ENCODE measurements around the gene APC2. TPM values are rescaled to one million over a fixed set of nuclear protein-coding genes. Genes with fewer than 3 reads are reported as not detected.
A peak's percentile ranks its signal among the peaks of the same experiment; 100 is the strongest.

The APC2 gene
- total RNA-seq, 1 donor from 2014 or later = 0.22 TPM

DNA sequence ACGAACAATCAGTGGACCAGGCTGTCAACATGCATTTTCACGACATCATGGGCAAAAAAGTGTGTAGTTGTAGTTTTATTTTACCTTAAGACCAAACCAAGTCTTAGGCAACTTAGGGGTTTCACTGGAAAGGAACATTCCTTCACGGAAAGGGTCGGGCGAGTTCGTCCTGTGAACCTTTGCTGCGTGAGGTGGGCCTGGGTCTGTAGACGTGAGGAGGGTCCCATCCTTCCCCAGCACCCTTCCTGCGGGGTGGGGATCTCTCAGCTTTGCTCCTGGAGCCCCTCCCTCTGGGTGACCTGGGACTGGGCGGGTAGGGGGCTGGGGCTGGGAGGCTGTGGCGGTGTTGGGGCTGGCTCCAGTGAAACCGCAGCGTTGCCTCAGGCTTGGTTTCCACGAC is 24.0 kb upstream of the APC2 start:
- H3K4me1 ChIP-seq = peaks cover 40% of the 10 kb centered on the region
- no peak for TF ChIP-seq CTCF (IDR thresholded peaks at IDR 0.05; ENCODE audit: borderline replicate concordance)
- no peak overlapping the region for H3K27ac ChIP-seq (replicated peaks)
- H3K36me3 ChIP-seq = peaks cover 88% of the 10 kb centered on the region
- H3K4me3 ChIP-seq = no peak overlapping the region
- intact Hi-C loops (cut with micrococcal nuclease) = no loop called here
- no peaks in the 10 kb centered on the region for H3K27me3 ChIP-seq (ENCODE audit: low read depth)
- no peaks in the 10 kb centered on the region for H3K9me3 ChIP-seq (replicated peaks)
- no peak for DNase-seq

- no peak overlapping the region for H3K27ac ChIP-seq (replicated peaks)
- peaks cover 88% of the 10 kb centered on the region for H3K36me3 ChIP-seq
- TF ChIP-seq CTCF (IDR thresholded peaks at IDR 0.05; ENCODE audit: borderline replicate concordance) = no peak
- DNase-seq = no peak
- H3K27me3 ChIP-seq (ENCODE audit: low read depth) = no peaks in the 10 kb centered on the region
- intact Hi-C loops (cut with micrococcal nuclease) = no loop called here
- no peak overlapping the region for H3K4me3 ChIP-seq
- H3K4me1 ChIP-seq = peaks cover 45% of the 10 kb centered on the region
- no peaks in the 10 kb centered on the region for H3K9me3 ChIP-seq (replicated peaks)
These were observed 23.2 kb upstream of the APC2 start for GRCh38 chr19:1426736-1427135.

- Histone ChIP-seq H3K4me1 (peaks cover 40% of the 10 kb centered on the region), H3K27me3 (ENCODE audit: low read depth) (no peaks in the 10 kb centered on the region), H3K9me3 (replicated peaks) (no peaks in the 10 kb centered on the region), H3K27ac (replicated peaks) (no peak overlapping the region), H3K36me3 (peaks cover 88% of the 10 kb centered on the region), H3K4me3 (no peak overlapping the region)
- intact Hi-C loops (cut with micrococcal nuclease) = no loop called here
- no peak for TF ChIP-seq CTCF (IDR thresholded peaks at IDR 0.05; ENCODE audit: borderline replicate concordance)
- no peak for DNase-seq
These were observed 22.6 kb upstream of the APC2 start for GRCh38 chr19:1427221-1427920.

DNA sequence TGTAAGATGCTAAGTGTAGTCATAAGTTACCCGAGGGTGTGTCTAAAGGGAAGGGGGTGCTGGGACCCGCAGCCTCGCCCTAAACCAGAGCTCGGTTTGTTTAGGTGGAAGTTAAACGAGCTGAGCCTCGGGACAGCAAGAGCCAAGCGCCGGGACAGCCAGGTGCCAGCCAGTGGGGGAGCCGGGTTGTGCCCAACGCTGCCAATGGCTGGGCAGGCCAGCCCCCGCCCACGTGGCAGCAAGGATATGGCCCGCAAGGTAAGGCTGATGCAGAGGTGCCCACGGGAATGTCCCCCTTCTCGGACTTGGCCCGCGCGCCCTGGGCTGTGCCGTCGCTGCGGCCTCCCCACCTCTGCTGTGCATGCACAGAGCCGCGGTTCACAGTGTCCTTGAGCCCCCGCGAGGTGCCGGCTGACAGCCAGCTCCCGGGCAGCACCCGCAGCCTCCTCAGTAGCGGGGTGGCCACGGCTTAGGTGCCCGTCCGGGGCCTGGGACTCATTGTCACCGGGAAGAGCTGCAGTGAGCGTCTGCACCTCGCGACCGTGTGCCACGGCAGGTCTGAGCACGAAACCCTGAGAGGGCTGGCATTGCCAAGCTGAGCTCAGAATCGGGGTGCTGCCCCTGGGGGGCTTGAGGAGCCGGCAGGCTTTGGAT is 21.1 kb upstream of the APC2 start:
- Histone ChIP-seq H3K36me3 (peaks cover 88% of the 10 kb centered on the region), H3K4me1 (peaks cover 40% of the 10 kb centered on the region), H3K9me3 (replicated peaks) (no peaks in the 10 kb centered on the region), H3K27me3 (ENCODE audit: low read depth) (no peaks in the 10 kb centered on the region), H3K27ac (replicated peaks) (peak overlapping the region; percentile 84), H3K4me3 (no peak overlapping the region)
- DNase-seq = no peak
- no peak for TF ChIP-seq CTCF (IDR thresholded peaks at IDR 0.05; ENCODE audit: borderline replicate concordance)
- intact Hi-C loops (cut with micrococcal nuclease) = no loop called here

DNA sequence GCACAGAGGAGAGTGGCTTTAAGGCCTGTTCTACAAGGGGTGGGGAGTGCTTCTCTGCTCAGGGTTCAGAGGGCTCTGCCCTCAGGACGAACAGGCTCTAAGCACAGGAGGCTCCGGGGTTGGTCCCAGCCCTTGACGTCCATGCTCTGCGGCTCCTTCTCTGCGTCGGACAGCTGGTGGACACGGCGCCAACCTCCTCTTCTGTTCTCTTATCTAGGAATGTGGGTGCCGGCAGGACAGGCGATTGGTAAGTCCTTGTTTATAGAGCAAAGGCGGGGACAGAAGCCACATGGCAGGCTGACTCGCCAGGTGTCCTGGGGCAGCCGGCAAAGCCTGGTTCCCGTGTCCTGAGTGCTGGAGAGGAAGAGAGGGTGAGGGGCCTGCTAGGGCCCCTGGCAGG is 20.2 kb upstream of the APC2 start:
- DNase-seq = peak; percentile 65
- Histone ChIP-seq H3K27me3 (ENCODE audit: low read depth) (no peaks in the 10 kb centered on the region), H3K9me3 (replicated peaks) (no peaks in the 10 kb centered on the region), H3K4me3 (no peak overlapping the region), H3K36me3 (peaks cover 91% of the 10 kb centered on the region), H3K27ac (replicated peaks) (peak overlapping the region; percentile 84), H3K4me1 (peaks cover 40% of the 10 kb centered on the region)
- intact Hi-C loops (cut with micrococcal nuclease) = no loop called here
- no peak for TF ChIP-seq CTCF (IDR thresholded peaks at IDR 0.05; ENCODE audit: borderline replicate concordance)

Measured in left ventricle myocardium inferior (tissue), 1 donor.